HepG2 (cell line): ENCODE data around the gene ADGRG6. TPM values are rescaled to one million over a fixed set of nuclear protein-coding genes. Genes with fewer than 3 reads are reported as not detected.

Source experiments
- ARID2 ChIP-seq: sonication (generic); formaldehyde crosslinking; IDR thresholded peaks from 2 replicates; pipeline ENCODE4 v1.8.1; 2022; ENCODE audit warnings: mild to moderate bottlenecking, missing genetic modification reagents, borderline replicate concordance
- ASH2L ChIP-seq: fragments of 300-600, 200-600 bp; sonication (generic); IDR thresholded peaks from 2 replicates; pipeline ENCODE4 v1.7.0; 2017; ENCODE audit warnings: low read depth, mild to moderate bottlenecking, moderate library complexity, mixed read lengths, low read length; ENCODE audit not compliant: insufficient read length
- FOXK2 ChIP-seq: fragments of 450-650 bp; IDR thresholded peaks from 2 replicates; pipeline ENCODE4 v1.6.1; 2016
- HDAC2 ChIP-seq: sonication (generic); formaldehyde crosslinking; IDR thresholded peaks from 2 replicates; pipeline ENCODE4 v1.4.0; 2020; ENCODE audit warnings: missing genetic modification reagents
- HNRNPH1 ChIP-seq: fragments of 200-400 bp; formaldehyde crosslinking; optimal IDR thresholded peaks from 2 replicates; pipeline ENCODE3; 2017; ENCODE audit warnings: mild to moderate bottlenecking, low read depth, low read length
- HNRNPUL1 ChIP-seq: fragments of 200-400 bp; formaldehyde crosslinking; IDR thresholded peaks from 2 replicates; pipeline ENCODE4 v1.6.1; 2017; ENCODE audit warnings: low read depth, mild to moderate bottlenecking, low read length, moderate library complexity
- IRX3 ChIP-seq: sonication (generic); formaldehyde crosslinking; IDR thresholded peaks from 2 replicates; pipeline ENCODE4 v1.8.1; 2023; ENCODE audit warnings: mild to moderate bottlenecking, low read depth, missing genetic modification reagents, borderline replicate concordance
- MTA3 ChIP-seq: sonication (generic); formaldehyde crosslinking; IDR thresholded peaks from 2 replicates; pipeline ENCODE4 v1.4.0; 2020; ENCODE audit warnings: missing genetic modification reagents
- NR2F1 ChIP-seq, 2 experiments: fragments of 450-650 bp in 1 of 2; formaldehyde crosslinking in 1 of 2; IDR thresholded peaks; 2 replicates each; pipeline versions ENCODE4 v1.5.0 to v1.6.1; 2016 to 2020; ENCODE audit warnings: mild to moderate bottlenecking in 1 of 2, missing compliant biosample characterization in 1 of 2, missing genetic modification reagents in 1 of 2, moderate library complexity in 1 of 2
- PHF20 ChIP-seq: sonication (generic); formaldehyde crosslinking; IDR thresholded peaks from 2 replicates; pipeline ENCODE4 v1.5.0; 2020; ENCODE audit warnings: mild to moderate bottlenecking, missing genetic modification reagents
- SAP130 ChIP-seq: IDR thresholded peaks from 2 replicates; pipeline ENCODE4 v1.6.1; 2016; ENCODE audit warnings: low read depth
- SMC3 ChIP-seq: IDR thresholded peaks from 2 replicates; pipeline ENCODE4 v1.6.1; 2011; ENCODE audit warnings: low read length, improper control_type of control experiment
- SP5 ChIP-seq: IDR thresholded peaks from 2 replicates; pipeline ENCODE4 v1.6.1; 2016; ENCODE audit warnings: low read depth, borderline replicate concordance
- TAF1 ChIP-seq: sonication (generic); formaldehyde crosslinking; IDR thresholded peaks from 2 replicates; pipeline ENCODE4 v1.4.0; 2020; ENCODE audit warnings: missing genetic modification reagents
- ZFP37 ChIP-seq: sonication (generic); formaldehyde crosslinking; IDR thresholded peaks from 2 replicates; pipeline ENCODE4 v1.4.0; 2020; ENCODE audit warnings: missing genetic modification reagents, borderline replicate concordance
- ZMYM4 ChIP-seq: sonication (generic); formaldehyde crosslinking; IDR thresholded peaks from 2 replicates; pipeline ENCODE4 v1.8.1; 2023; ENCODE audit warnings: mild to moderate bottlenecking, missing genetic modification reagents
- ZNF205 ChIP-seq: IDR thresholded peaks from 2 replicates; pipeline ENCODE4 v1.6.1; 2018; ENCODE audit warnings: missing biosample characterization, missing genetic modification reagents
- ZNF232 ChIP-seq: sonication (generic); formaldehyde crosslinking; IDR thresholded peaks from 2 replicates; pipeline ENCODE4 v1.4.0; 2020; ENCODE audit warnings: missing genetic modification reagents, borderline replicate concordance
- ZNF274 ChIP-seq: sonication (generic); formaldehyde crosslinking; IDR thresholded peaks from 2 replicates; pipeline ENCODE4 v1.5.1; 2020; ENCODE audit warnings: mild to moderate bottlenecking, missing genetic modification reagents
- ZNF282 ChIP-seq: fragments of 450-650 bp; IDR thresholded peaks from 2 replicates; pipeline ENCODE4 v1.6.1; 2018; ENCODE audit not compliant: partially characterized antibody
- ZNF577 ChIP-seq: sonication (generic); formaldehyde crosslinking; IDR thresholded peaks from 2 replicates; pipeline ENCODE4 v1.4.0; 2020; ENCODE audit warnings: mild to moderate bottlenecking, low read depth, missing genetic modification reagents, borderline replicate concordance
- ZNF619 ChIP-seq: sonication (generic); formaldehyde crosslinking; IDR thresholded peaks from 2 replicates; pipeline ENCODE4 v1.4.0; 2020; ENCODE audit warnings: mild to moderate bottlenecking, missing genetic modification reagents
- ZNF749 ChIP-seq: sonication (generic); formaldehyde crosslinking; IDR thresholded peaks from 2 replicates; pipeline ENCODE4 v1.8.0; 2022; ENCODE audit warnings: mild to moderate bottlenecking, missing genetic modification reagents, moderate library complexity, borderline replicate concordance
- polyA plus RNA-seq, 8 experiments: library from polyadenylated mRNA; depleted of rRNA in 3 of 8; stranded (reverse) in 7 of 8; unstranded in 1 of 8; fragments of >200 nt; fragmentation: Illumina TruSeq in 4 of 8; extraction: Trizol in 4 of 8; gene quantifications; 2 replicates each; pipeline versions ENCODE4 v1.2.1 to v1.2.3, GENCODE V29; 2011 to 2016; ENCODE audit warnings: low read depth in 4 of 8, missing spikeins in 1 of 8, mixed read lengths in 1 of 8; ENCODE audit not compliant: insufficient read depth in 1 of 8
- total RNA-seq, 5 experiments: library from RNA; depleted of rRNA; stranded (reverse); fragments of >200 nt; fragmentation: Illumina TruSeq; extraction: Trizol; gene quantifications; 2 replicates each; pipeline ENCODE4 v1.2.3, GENCODE V29; 2016; ENCODE audit warnings: low read depth in 1 of 5
- TF ChIP-seq, protein P1 (sequence below): sonication (generic); formaldehyde crosslinking; IDR thresholded peaks from 2 replicates; pipeline ENCODE4; 2020; ENCODE audit warnings: missing genetic modification reagents, mild to moderate bottlenecking, borderline replicate concordance
- TF ChIP-seq, protein P2 (sequence below): sonication (generic); formaldehyde crosslinking; IDR thresholded peaks from 2 replicates; pipeline ENCODE4 v1.5.0; 2020; ENCODE audit warnings: missing genetic modification reagents
- TF ChIP-seq, protein P3 (sequence below): sonication (generic); formaldehyde crosslinking; IDR thresholded peaks from 2 replicates; pipeline ENCODE4 v1.4.0; 2020; ENCODE audit warnings: mild to moderate bottlenecking, missing genetic modification reagents

The ADGRG6 gene
- total and polyA plus RNA-seq, 2 of the 13 experiments (the other 11 are each of a cell fraction or from before 2014, with no cell fraction given), result 129 to 249 TPM

DNA sequence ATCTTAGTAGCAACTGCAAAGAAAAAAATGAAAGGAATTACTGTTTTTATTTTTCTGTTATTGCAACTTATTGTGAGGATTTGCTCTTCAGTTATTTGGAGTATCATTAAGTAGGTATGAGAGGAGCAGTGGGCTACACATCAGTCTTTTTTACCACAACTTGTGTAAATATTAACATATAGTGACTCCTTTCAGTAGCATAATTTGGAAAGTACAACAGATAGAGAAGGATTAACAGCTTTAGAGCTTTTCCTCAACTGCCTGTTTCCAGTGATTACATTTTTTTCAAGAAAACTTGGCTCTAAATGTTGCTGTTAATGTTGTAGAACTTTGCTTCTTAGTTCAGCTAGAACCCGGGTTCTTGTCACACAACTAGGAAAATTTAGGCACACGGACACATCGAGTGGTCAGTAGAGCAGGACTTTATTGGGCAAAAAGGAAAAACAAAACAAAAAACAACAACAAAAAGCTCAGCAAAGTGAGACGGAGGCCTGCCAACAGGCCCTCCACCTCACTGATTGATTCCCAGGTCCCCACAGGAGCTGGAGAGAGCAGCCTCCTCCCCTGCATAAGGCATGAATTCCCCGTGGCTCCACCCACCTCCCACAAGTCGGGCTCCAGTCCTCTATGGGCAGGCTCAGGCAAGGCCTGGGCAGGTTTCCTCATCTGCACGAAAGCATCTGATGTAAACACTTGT, 75.1 kb downstream of the ADGRG6 start (continued):
- TF ChIP-seq, protein P1, sequence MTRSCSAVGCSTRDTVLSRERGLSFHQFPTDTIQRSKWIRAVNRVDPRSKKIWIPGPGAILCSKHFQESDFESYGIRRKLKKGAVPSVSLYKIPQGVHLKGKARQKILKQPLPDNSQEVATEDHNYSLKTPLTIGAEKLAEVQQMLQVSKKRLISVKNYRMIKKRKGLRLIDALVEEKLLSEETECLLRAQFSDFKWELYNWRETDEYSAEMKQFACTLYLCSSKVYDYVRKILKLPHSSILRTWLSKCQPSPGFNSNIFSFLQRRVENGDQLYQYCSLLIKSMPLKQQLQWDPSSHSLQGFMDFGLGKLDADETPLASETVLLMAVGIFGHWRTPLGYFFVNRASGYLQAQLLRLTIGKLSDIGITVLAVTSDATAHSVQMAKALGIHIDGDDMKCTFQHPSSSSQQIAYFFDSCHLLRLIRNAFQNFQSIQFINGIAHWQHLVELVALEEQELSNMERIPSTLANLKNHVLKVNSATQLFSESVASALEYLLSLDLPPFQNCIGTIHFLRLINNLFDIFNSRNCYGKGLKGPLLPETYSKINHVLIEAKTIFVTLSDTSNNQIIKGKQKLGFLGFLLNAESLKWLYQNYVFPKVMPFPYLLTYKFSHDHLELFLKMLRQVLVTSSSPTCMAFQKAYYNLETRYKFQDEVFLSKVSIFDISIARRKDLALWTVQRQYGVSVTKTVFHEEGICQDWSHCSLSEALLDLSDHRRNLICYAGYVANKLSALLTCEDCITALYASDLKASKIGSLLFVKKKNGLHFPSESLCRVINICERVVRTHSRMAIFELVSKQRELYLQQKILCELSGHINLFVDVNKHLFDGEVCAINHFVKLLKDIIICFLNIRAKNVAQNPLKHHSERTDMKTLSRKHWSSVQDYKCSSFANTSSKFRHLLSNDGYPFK (CRISPR knock-in tag), result no peak
- no peak for TF ChIP-seq ZNF232 (CRISPR knock-in tag)
- peak; percentile 51 for TF ChIP-seq SAP130 (CRISPR knock-in tag)
- no peak for TF ChIP-seq ZNF274 (CRISPR knock-in tag)
- no peak for TF ChIP-seq ARID2 (CRISPR knock-in tag)
- no peak for TF ChIP-seq ZNF749 (CRISPR knock-in tag)
- TF ChIP-seq FOXK2, result no peak
- no peak for TF ChIP-seq ZNF577
- no peak for TF ChIP-seq ASH2L
- TF ChIP-seq, protein P2, sequence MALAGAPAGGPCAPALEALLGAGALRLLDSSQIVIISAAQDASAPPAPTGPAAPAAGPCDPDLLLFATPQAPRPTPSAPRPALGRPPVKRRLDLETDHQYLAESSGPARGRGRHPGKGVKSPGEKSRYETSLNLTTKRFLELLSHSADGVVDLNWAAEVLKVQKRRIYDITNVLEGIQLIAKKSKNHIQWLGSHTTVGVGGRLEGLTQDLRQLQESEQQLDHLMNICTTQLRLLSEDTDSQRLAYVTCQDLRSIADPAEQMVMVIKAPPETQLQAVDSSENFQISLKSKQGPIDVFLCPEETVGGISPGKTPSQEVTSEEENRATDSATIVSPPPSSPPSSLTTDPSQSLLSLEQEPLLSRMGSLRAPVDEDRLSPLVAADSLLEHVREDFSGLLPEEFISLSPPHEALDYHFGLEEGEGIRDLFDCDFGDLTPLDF (CRISPR knock-in tag), result no peak
- peak; percentile 53; the same call in 1 of the 2 replicates for TF ChIP-seq TAF1 (CRISPR knock-in tag)
- no peak for TF ChIP-seq HNRNPUL1
- TF ChIP-seq MTA3, result no peak
- peak; percentile 32; the same call in 1 of the 2 replicates for TF ChIP-seq SP5
- TF ChIP-seq, protein P3, sequence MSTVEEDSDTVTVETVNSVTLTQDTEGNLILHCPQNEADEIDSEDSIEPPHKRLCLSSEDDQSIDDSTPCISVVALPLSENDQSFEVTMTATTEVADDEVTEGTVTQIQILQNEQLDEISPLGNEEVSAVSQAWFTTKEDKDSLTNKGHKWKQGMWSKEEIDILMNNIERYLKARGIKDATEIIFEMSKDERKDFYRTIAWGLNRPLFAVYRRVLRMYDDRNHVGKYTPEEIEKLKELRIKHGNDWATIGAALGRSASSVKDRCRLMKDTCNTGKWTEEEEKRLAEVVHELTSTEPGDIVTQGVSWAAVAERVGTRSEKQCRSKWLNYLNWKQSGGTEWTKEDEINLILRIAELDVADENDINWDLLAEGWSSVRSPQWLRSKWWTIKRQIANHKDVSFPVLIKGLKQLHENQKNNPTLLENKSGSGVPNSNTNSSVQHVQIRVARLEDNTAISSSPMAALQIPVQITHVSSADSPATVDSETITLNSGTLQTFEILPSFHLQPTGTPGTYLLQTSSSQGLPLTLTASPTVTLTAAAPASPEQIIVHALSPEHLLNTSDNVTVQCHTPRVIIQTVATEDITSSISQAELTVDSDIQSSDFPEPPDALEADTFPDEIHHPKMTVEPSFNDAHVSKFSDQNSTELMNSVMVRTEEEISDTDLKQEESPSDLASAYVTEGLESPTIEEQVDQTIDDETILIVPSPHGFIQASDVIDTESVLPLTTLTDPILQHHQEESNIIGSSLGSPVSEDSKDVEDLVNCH (CRISPR knock-in tag), result no peak
- TF ChIP-seq PHF20 (CRISPR knock-in tag), result no peak
- peak; percentile 45 for TF ChIP-seq HDAC2 (CRISPR knock-in tag)
- TF ChIP-seq ZFP37 (CRISPR knock-in tag), result no peak
- TF ChIP-seq ZNF205 (CRISPR knock-in tag), result no peak
- no peak for TF ChIP-seq IRX3 (CRISPR knock-in tag)
- no peak for TF ChIP-seq HNRNPH1
- TF ChIP-seq ZNF282, result no peak
- peak; percentile 33; the same call in 1 of the 2 replicates for TF ChIP-seq ZMYM4 (CRISPR knock-in tag)
- no peak for TF ChIP-seq NR2F1 (CRISPR knock-in tag; IDR thresholded peaks at IDR 0.05)
- TF ChIP-seq SMC3, result no peak
- TF ChIP-seq ZNF619, result no peak
